CD14-positive monocyte (primary cell): ENCODE data around the gene CELF4. TPM values are rescaled to one million over a fixed set of nuclear protein-coding genes. Genes with fewer than 3 reads are reported as not detected.

ENCODE experiments used
- DNase-seq, 3 donors: peaks; one replicate each; pipeline ENCODE4 v3.0.0-alpha.2; 2011 to 2022
- H2AFZ ChIP-seq: 2 replicates; pipeline ENCODE4 v1.6.0; 2012; ENCODE audit warnings: mild to moderate bottlenecking, low read depth, low read length, inconsistent platforms; ENCODE audit not compliant: insufficient read depth, poor library complexity, severe bottlenecking
- H3K27ac ChIP-seq, 2 donors: 1 replicate in 1 of 2; 2 replicates in 1 of 2; pipeline ENCODE4 v1.5.1; 2012 to 2013; ENCODE audit warnings: low read length in 2 of 2, control low read depth in 1 of 2, inconsistent platforms in 1 of 2, low read depth in 1 of 2, mild to moderate bottlenecking in 1 of 2
- H3K27me3 ChIP-seq, 2 donors: one replicate each; pipeline versions ENCODE4 v1.6.0 to v1.6.1; 2011 to 2013; ENCODE audit warnings: low read length in 2 of 2; ENCODE audit not compliant: control insufficient read depth in 2 of 2, insufficient read depth in 2 of 2
- H3K36me3 ChIP-seq, 2 donors: replicated peaks in 1 of 2; 1 replicate in 1 of 2; 2 replicates in 1 of 2; pipeline versions ENCODE4 v1.5.1 to v1.6.1; 2012 to 2013; ENCODE audit warnings: low read length in 2 of 2, control low read depth in 1 of 2, inconsistent platforms in 1 of 2, mild to moderate bottlenecking in 1 of 2; ENCODE audit not compliant: insufficient read depth in 2 of 2, control insufficient read depth in 1 of 2
- H3K4me1 ChIP-seq, 2 donors: 1 replicate in 1 of 2; 2 replicates in 1 of 2; pipeline versions ENCODE4 v1.5.1 to v1.6.1; 2012 to 2013; ENCODE audit warnings: low read length in 2 of 2, control low read depth in 1 of 2, inconsistent platforms in 1 of 2, mild to moderate bottlenecking in 1 of 2, moderate library complexity in 1 of 2; ENCODE audit not compliant: insufficient read depth in 2 of 2, control insufficient read depth in 1 of 2
- H3K4me2 ChIP-seq: replicated peaks from 2 replicates; pipeline ENCODE3; 2012; ENCODE audit warnings: low read length, moderate library complexity, mild to moderate bottlenecking; ENCODE audit not compliant: poor library complexity, severe bottlenecking; ENCODE audit errors: extremely low read depth
- H3K4me3 ChIP-seq, 3 experiments: fragments of 200-600 bp in 1 of 3; sonication (generic) in 1 of 3; replicated peaks in 1 of 3; 1 replicate in 2 of 3; 2 replicates in 1 of 3; pipeline ENCODE4 v1.5.1; 2011 to 2013; ENCODE audit warnings: low read length in 3 of 3, mild to moderate bottlenecking in 3 of 3, control low read depth in 2 of 3, low read depth in 2 of 3, inconsistent platforms in 1 of 3, moderate library complexity in 1 of 3
- H3K79me2 ChIP-seq: 2 replicates; pipeline ENCODE4 v1.6.0; 2012; ENCODE audit warnings: mild to moderate bottlenecking, control low read depth, inconsistent platforms, low read length, moderate library complexity; ENCODE audit not compliant: insufficient read depth
- H3K9ac ChIP-seq: 2 replicates; pipeline ENCODE4 v1.6.0; 2017; ENCODE audit warnings: low read length, mild to moderate bottlenecking; ENCODE audit not compliant: insufficient read depth, poor library complexity, severe bottlenecking
- H3K9me3 ChIP-seq, 2 donors: replicated peaks in 1 of 2; 1 replicate in 1 of 2; 2 replicates in 1 of 2; pipeline versions ENCODE4 v1.5.1 to v1.6.1; 2012 to 2013; ENCODE audit warnings: low read length in 2 of 2, control low read depth in 1 of 2; ENCODE audit not compliant: control insufficient read depth in 1 of 2, insufficient read depth in 1 of 2
- H4K20me1 ChIP-seq: 2 replicates; pipeline ENCODE4 v1.6.0; 2012; ENCODE audit warnings: mild to moderate bottlenecking, low read length, control low read depth, moderate library complexity; ENCODE audit not compliant: insufficient read depth
- H3K27ac Mint-ChIP-seq, 7 donors: one replicate each; pipeline ENCODE4 v1.8.0; 2020; ENCODE audit warnings: mild to moderate bottlenecking in 7 of 7, mixed read lengths in 7 of 7, moderate library complexity in 6 of 7, inconsistent platforms in 2 of 7
- H3K27me3 Mint-ChIP-seq, 3 donors: one replicate each; pipeline ENCODE4 v1.8.0; 2021 to 2022; ENCODE audit warnings: low read depth in 3 of 3, mild to moderate bottlenecking in 3 of 3, mixed read lengths in 3 of 3, moderate library complexity in 3 of 3, inconsistent platforms in 1 of 3
- H3K36me3 Mint-ChIP-seq, 2 donors: one replicate each; pipeline ENCODE4 v1.8.0; 2020; ENCODE audit warnings: mixed read lengths in 2 of 2, inconsistent platforms in 1 of 2, mild to moderate bottlenecking in 1 of 2
- H3K4me1 Mint-ChIP-seq: one replicate; pipeline ENCODE4 v1.8.0; 2020; ENCODE audit warnings: mild to moderate bottlenecking, mixed read lengths
- H3K4me3 Mint-ChIP-seq, 2 donors: one replicate each; pipeline ENCODE4 v1.8.0; 2020; ENCODE audit warnings: mild to moderate bottlenecking in 2 of 2, mixed read lengths in 2 of 2, moderate library complexity in 1 of 2
- H3K9me3 Mint-ChIP-seq, 7 donors: one replicate each; pipeline ENCODE4 v1.8.0; 2020 to 2022; ENCODE audit warnings: mixed read lengths in 7 of 7, mild to moderate bottlenecking in 6 of 7, moderate library complexity in 6 of 7, inconsistent platforms in 2 of 7
- WGBS: methylation state at CpG from one replicate; pipeline ENCODE4 v1.1.5; 2013; ENCODE audit warnings: missing lambda C conversion rate; ENCODE audit not compliant: insufficient coverage; 5-methylcytosine and 5-hydroxymethylcytosine counted together
- intact Hi-C, 2 donors: fragments of 100-400 bp; cut with micrococcal nuclease; formaldehyde crosslinking; loops; one replicate each; pipeline versions ENCODE4 v1.15.0 to v1.15.1; 2023
- polyA plus RNA-seq, 3 donors: library from polyadenylated mRNA; depleted of rRNA in 1 of 3; unstranded in 2 of 3; stranded (reverse) in 1 of 3; fragments of 300-500 nt in 2 of 3; fragments of >200 nt in 1 of 3; fragmentation: Illumina TruSeq in 2 of 3; gene quantifications; 1 replicate in 2 of 3; 2 replicates in 1 of 3; pipeline ENCODE4 v1.2.3, GENCODE V29; 2012 to 2021
- TF ChIP-seq, protein P1 (sequence below): fragments of 200-600 bp; IDR thresholded peaks from one replicate; pipeline ENCODE4 v1.8.0; 2022; ENCODE audit warnings: antibody characterized with exemption, mild to moderate bottlenecking

Gene CELF4
- polyA plus RNA-seq, 3 donors = not detected

GRCh38 chr18:37393221-37393827 lies 172.3 kb downstream of the CELF4 start:
- Histone ChIP-seq H3K9me3 (peaks cover 4 to 6% of the 10 kb centered on the region in 2 donors), H3K9ac (no peak overlapping the region), H3K79me2 (no peaks in the 10 kb centered on the region), H3K4me3 (no peak overlapping the region), H3K4me1 (peaks cover 0 to 5% of the 10 kb centered on the region in 2 donors), H3K36me3 (no peaks in the 10 kb centered on the region), H3K27me3 (peaks cover 8 to 30% of the 10 kb centered on the region in 2 donors), H3K27ac (no peak overlapping the region), H4K20me1 (no peaks in the 10 kb centered on the region), H2AFZ (no peak overlapping the region), H3K4me2 (no peak overlapping the region)
- H3K27me3 Mint-ChIP-seq = peaks cover 36 to 47% (median 40%) of the 10 kb centered on the region in 3 donors
- H3K4me1 Mint-ChIP-seq = no peaks in the 10 kb centered on the region
- no peak for DNase-seq
- WGBS = 32% methylated on average over 4 of the region's 6 CpGs
- H3K36me3 Mint-ChIP-seq = no peaks in the 10 kb centered on the region
- TF ChIP-seq, protein P1, sequence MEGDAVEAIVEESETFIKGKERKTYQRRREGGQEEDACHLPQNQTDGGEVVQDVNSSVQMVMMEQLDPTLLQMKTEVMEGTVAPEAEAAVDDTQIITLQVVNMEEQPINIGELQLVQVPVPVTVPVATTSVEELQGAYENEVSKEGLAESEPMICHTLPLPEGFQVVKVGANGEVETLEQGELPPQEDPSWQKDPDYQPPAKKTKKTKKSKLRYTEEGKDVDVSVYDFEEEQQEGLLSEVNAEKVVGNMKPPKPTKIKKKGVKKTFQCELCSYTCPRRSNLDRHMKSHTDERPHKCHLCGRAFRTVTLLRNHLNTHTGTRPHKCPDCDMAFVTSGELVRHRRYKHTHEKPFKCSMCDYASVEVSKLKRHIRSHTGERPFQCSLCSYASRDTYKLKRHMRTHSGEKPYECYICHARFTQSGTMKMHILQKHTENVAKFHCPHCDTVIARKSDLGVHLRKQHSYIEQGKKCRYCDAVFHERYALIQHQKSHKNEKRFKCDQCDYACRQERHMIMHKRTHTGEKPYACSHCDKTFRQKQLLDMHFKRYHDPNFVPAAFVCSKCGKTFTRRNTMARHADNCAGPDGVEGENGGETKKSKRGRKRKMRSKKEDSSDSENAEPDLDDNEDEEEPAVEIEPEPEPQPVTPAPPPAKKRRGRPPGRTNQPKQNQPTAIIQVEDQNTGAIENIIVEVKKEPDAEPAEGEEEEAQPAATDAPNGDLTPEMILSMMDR = no peak
- H3K9me3 Mint-ChIP-seq = peaks cover 2 to 12% (median 5%) of the 10 kb centered on the region in 7 donors
- H3K4me3 Mint-ChIP-seq = peak overlapping the region in 1 of 2 donors; percentile 65
- no peak overlapping the region for H3K27ac Mint-ChIP-seq
- intact Hi-C loops = no loop called here

GRCh38 chr18:37392648-37393047 lies 172.9 kb downstream of the CELF4 start:
- no peak overlapping the region for H3K4me2 ChIP-seq
- no peaks in the 10 kb centered on the region for H4K20me1 ChIP-seq
- intact Hi-C loops = no loop called here
- peaks cover 0 to 5% of the 10 kb centered on the region in 2 donors for H3K4me1 ChIP-seq
- Mint-ChIP-seq H3K4me1 (no peaks in the 10 kb centered on the region), H3K9me3 (peaks cover 2 to 12% (median 5%) of the 10 kb centered on the region in 7 donors), H3K4me3 (peak overlapping the region in 1 of 2 donors; percentile 65), H3K27me3 (peaks cover 36 to 47% (median 40%) of the 10 kb centered on the region in 3 donors), H3K36me3 (no peaks in the 10 kb centered on the region), H3K27ac (no peak overlapping the region)
- DNase-seq = no peak
- H3K27ac ChIP-seq = no peak overlapping the region
- no peaks in the 10 kb centered on the region for H3K79me2 ChIP-seq
- H3K4me3 ChIP-seq = no peak overlapping the region
- H3K27me3 ChIP-seq = peaks cover 8 to 30% of the 10 kb centered on the region in 2 donors
- TF ChIP-seq, protein P1 = no peak
- no peaks in the 10 kb centered on the region for H3K36me3 ChIP-seq
- WGBS = 100% methylated on average over 1 of the region's 3 CpGs
- no peak overlapping the region for H2AFZ ChIP-seq
- H3K9me3 ChIP-seq = peaks cover 4 to 6% of the 10 kb centered on the region in 2 donors
- no peak overlapping the region for H3K9ac ChIP-seq
